GM18951 (cell line): ENCODE measurements around the gene GPR153.
"Not testable (repeated sequence)": the region's sequence is repeated elsewhere in the genome, so short reads cannot be mapped to it uniquely, and the experiment has no call there.

Experiments used
- POLR2A ChIP-seq: IDR thresholded peaks from 4 replicates; pipeline ENCODE4 v1.6.1; 2011; ENCODE audit warnings: mild to moderate bottlenecking; ENCODE audit not compliant: insufficient read length, insufficient read depth; ENCODE audit errors: extremely low read depth
- in situ Hi-C: fragments of 300-500 bp; cut with MboI; formaldehyde crosslinking; loops from one replicate; pipeline ENCODE4 v1.12.0; 2022; ENCODE audit warnings: low sequenced_read_pairs, mixed read lengths, inconsistent platforms; ENCODE audit not compliant: unreplicated experiment

Gene GPR153

DNA sequence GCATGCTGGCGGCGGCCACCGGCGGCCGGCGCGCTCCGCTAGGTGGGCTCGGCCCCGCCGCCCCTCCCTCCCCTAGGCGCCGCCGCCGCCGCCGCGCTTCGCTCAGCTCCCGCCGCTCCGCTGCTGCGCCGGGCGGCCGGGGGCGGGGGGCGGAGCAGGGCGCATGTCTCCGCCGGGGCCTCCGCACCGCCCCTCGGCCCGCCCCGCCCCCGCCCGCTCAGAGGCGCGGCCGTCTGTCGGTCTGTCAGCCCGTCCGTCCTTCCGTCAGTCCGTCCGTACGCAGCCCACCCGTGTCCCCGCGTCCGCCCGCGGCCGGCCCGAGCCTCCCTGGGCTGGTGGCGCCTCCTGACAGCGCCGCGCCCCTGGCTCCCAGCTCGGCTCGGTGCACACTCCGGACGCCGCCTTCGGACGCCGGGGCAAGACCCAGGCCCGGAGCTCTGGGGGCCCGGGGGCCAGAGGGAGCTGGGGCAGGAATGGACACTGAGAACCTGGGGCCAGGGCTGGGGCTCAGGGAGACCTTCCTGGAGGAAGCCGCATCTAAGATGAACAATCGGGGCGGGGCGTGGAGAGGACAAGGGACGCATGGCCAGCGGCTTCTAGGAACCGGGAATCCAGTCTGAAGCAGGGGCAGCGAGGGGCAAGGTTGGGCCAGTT lies at the start of gene GPR153:
Gene GPR153, minus strand, starts transcription at position 138 of the 654 bp plus-strand sequence. CDS start 6,193 bp downstream, outside the sequence.
- TF ChIP-seq POLR2A = no peak
- in situ Hi-C loops = no loop called here

GRCh38 chr1:6310116-6310848 lies 49.4 kb upstream of the GPR153 start:
- no peak for TF ChIP-seq POLR2A
- in situ Hi-C loops = no loop called here

DNA sequence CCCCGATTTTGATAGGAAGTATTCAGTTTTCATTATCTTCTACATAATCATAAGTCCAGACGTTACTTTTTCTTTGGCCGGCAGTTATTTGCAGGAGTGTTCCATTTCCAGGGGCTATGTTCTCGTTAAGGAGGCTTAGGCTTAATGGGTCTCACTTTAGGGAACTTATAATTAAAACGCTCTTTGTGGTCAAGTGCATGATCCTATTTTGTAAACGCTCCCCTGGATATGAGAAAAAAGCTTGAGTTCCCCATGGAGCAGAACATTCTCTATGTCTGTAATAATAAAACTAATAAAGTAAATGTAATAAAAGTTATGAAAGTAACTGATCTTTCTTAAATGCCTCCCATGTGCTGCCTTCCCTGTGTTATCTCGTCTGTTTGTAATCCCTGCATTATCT lies 48.7 kb upstream of the GPR153 start:
- no peak for TF ChIP-seq POLR2A
- in situ Hi-C loops = no loop called here

DNA sequence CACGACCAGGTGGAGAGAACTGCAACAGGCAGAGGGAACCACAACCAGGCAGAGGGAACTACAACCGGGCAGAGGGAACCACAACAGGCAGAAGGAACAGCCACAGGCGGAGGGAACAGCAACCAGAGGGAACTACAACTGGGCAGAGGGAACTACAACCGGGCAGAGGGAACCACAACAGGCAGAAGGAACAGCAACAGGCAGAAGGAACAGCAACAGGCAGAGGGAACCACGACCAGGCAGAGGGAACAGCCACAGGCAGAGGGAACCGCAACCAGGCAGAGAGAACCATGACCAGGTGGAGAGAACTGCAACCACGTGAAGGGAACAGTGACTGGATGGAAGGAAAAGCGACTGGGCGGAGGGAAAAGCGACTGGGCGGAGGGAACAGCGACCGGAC lies 47.6 kb upstream of the GPR153 start:
- in situ Hi-C loops = no loop called here
- no peak for TF ChIP-seq POLR2A

DNA sequence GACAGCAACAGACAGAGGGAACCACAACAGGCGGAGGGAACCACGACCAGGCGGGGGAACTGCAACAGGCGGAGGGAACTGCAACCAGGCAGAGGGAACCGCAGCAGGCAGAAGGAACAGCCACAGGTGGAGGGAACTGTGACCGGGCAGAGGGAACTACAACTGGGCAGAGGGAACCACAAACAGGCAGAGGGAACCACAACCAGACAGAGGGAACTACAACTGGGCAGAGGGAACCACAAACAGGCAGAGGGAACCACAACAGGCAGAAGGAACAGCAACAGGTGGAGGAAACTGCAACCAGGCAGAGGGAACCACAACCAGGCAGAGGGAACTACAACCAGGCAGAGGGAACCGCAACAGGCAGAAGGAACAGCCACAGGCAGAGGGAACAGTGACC lies 46.8 kb upstream of the GPR153 start:
- in situ Hi-C loops = not testable (repeated sequence)

DNA sequence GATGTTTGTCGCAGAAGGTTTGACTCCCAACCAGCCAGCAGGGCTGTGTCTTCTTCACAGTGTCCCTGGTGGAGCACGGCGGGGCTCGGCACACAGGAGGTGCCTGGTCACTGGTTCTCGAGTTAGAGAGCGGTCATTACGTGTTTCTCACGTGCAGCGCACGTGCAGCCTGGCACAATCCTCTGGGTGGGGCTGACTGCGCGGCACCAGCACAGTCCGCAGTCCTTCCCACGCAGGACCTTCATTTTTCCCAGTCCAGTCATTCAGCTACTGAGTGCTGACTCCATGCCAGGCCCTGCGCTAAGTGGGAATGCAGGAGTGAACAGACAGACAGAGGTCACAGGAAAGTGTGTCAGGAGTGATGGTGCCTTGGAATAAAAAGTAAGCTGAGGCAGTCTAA lies 46.2 kb upstream of the GPR153 start:
- in situ Hi-C loops = no loop called here
- TF ChIP-seq POLR2A = no peak

DNA sequence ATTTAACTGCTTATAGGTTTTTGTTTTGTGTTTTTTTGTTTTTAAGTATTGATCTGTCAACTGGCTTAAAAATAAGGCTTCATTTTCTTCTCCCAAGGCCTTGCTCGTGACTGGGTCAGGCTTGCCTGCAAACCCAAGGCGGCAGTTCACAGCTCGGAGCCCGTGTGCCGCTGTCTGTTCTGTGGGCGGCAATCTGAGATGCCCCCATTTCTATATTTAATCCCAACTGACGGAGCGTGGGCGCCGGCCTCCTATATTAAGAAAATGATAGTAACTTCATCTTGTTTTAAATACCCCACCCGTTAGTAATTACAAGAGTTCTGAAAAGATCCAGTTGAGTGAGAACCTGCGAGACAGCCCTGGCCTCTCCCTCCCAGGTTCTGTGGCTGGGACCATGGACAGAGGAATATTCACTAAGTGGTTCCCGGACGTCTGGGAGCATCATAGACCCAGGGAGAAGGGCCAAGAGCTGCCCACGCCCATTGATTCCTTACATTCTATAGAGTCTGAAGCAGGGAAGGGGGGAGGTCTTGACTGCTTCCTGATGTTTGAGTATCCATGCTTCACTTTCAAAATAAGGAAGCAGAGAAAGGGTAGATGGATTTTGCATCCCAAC lies 42.6 kb upstream of the GPR153 start:
- in situ Hi-C loops = no loop called here
- TF ChIP-seq POLR2A = no peak

DNA sequence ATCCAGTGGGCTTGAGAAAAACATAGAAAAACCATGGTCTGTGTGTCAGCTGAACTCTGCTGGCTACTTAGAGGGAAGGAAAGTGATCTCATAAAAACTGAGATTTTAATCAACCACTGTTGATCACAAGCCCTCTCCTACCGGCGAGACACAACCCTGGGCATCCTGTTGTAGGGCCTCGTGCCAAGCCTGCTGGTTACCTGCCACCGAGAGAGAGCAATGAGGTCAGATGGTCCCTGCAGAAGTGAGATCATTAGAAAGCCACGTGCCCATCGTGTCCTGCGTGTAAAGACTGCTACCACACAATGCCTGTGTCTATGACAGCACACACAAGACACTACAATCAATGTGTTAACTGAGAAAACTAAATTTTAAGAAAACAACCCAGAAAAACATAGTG lies 41.7 kb upstream of the GPR153 start:
- in situ Hi-C loops = no loop called here

GRCh38 chr1:6301526-6301925 lies 40.6 kb upstream of the GPR153 start:
- in situ Hi-C loops = no loop called here
- no peak for TF ChIP-seq POLR2A

More for the DNA sequence above, 41.7 kb upstream of the GPR153 start:
- TF ChIP-seq POLR2A = no peak

- in situ Hi-C loops = no loop called here
- no peak for TF ChIP-seq POLR2A
Observed at GRCh38 chr1:6300342-6301048, 39.6 kb upstream of the GPR153 start.

GRCh38 chr1:6299557-6300165 lies 38.8 kb upstream of the GPR153 start:
- in situ Hi-C loops = no loop called here
- TF ChIP-seq POLR2A = no peak

DNA sequence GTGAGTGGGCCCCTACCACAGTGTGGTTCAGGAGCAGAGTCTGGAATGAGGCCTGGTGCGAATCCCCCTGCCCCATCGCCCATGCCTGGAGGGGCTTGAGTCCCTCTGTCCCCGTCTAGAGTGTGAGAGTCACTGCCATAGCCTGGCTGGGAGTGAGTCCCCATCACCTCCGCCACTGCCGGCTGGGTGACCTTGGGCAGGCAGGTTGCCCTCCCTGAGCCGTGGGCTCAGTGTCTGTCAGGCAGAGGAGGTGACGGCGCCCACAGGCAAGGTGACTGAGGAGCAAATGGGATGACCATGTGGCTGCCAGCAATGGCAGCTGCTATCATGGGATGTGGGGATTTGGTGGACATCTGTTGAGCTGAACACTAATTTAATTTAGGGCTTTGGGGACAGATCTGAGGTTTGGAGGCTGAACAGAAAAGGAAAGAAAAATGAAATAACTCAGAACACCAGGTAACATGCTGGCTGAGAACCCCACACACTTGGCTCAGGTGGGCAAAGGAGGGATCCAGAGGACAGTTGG lies 38.1 kb upstream of the GPR153 start:
- in situ Hi-C loops = no loop called here
- no peak for TF ChIP-seq POLR2A

DNA sequence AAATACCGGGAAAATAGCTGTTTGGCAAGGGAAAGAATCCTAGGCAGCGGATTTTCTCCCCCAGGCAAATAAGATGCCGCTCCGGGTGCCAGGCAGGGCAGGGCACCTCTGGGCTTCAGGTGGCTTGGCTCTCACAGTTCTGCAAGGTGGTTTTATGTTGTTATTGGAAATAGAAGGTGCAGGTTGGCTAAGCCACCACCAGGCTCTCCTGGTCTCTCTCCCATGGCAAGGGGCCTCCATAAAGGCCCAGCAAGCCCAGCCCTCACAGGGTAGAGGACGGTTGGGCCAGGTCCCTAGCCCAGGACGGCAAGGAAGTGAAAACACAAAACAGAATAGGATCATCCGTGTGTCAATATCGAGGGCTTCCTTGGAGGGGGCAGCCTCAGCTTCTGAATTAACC lies 37.6 kb upstream of the GPR153 start:
- in situ Hi-C loops = no loop called here
- TF ChIP-seq POLR2A = no peak
